HCT116 (cell line): ENCODE measurements around the gene GRK1. TPM values are rescaled to one million over a fixed set of nuclear protein-coding genes. Genes with fewer than 3 reads are reported as not detected.
A peak's percentile ranks its signal among the peaks of the same experiment; 100 is the strongest.

ENCODE experiments used
- ATAC-seq: fragments of 200-7000 bp; cut with Tn5 transposase; 2 replicates; pipeline ENCODE4 v1.9.1; 2020; ENCODE audit warnings: mild to moderate bottlenecking, moderate library complexity
- BruUV-seq: library from RNA; stranded (reverse); fragments of 400-500 nt; replicated peaks from 2 replicates; lab custom pipeline; 2021; lab: Mats Ljungman, UMichigan
- CTCF ChIA-PET: fragments of 300-600 bp; sonication (Branson Sonifier 250); formaldehyde crosslinking; loops from one replicate; lab custom pipeline; 2021; ENCODE audit warnings: antibody characterized with exemption; lab: Charles Lee
- POLR2A ChIA-PET: fragments of 300-600, 350-600 bp; sonication (Branson Sonifier 250); formaldehyde crosslinking; loops from one replicate; lab custom pipeline; 2021; ENCODE audit warnings: antibody characterized with exemption; lab: Charles Lee
- RAD21 ChIA-PET, 2 experiments: fragments of 300-600 bp; sonication (Branson Sonifier 250); formaldehyde crosslinking; loops; one replicate each; lab custom pipeline; 2023; ENCODE audit warnings: low total read pairs in 2 of 2; ENCODE audit not compliant: uncharacterized antibody in 2 of 2, unreplicated experiment in 2 of 2, low non-redundant PET in 1 of 2; lab: Charles Lee
- DNase-seq: peaks from one replicate; pipeline ENCODE4 v3.0.0-alpha.2; 2010; ENCODE audit warnings: low read depth, low spot score
- H2AFZ ChIP-seq: fragments of 200-600 bp; shearing (Covaris generic), sonication (generic); 2 replicates; pipeline ENCODE4 v1.6.1; 2017; ENCODE audit warnings: low read depth, mixed run types, mixed read lengths, antibody characterized with exemption, low read length; ENCODE audit not compliant: poor library complexity, severe bottlenecking
- H3K27ac ChIP-seq: 2 replicates; pipeline ENCODE4 v1.5.1; 2012; ENCODE audit warnings: low read depth, low read length
- H3K27me3 ChIP-seq: fragments of 200-600 bp; sonication (generic); 2 replicates; pipeline ENCODE4 v1.6.1; 2016; ENCODE audit warnings: mixed run types, low read length, mixed read lengths; ENCODE audit not compliant: insufficient read depth
- H3K36me3 ChIP-seq, 2 experiments: fragments of 200-500 bp in 1 of 2; fragments of 200-600 bp in 1 of 2; sonication (Bioruptor generic) in 1 of 2; sonication (generic) in 1 of 2; 2 replicates each; pipeline versions ENCODE4 v1.5.1 to v1.6.1; 2014 to 2016; ENCODE audit warnings: low read length in 2 of 2, inconsistent platforms in 1 of 2, mixed read lengths in 1 of 2, mixed run types in 1 of 2; ENCODE audit not compliant: insufficient read depth in 2 of 2, control insufficient read depth in 1 of 2
- H3K4me1 ChIP-seq, 2 experiments: fragments of 200-600 bp in 1 of 2; sonication (generic) in 1 of 2; 2 replicates each; pipeline versions ENCODE4 v1.5.1 to v1.6.1; 2012 to 2017; ENCODE audit warnings: low read length in 2 of 2, inconsistent platforms in 1 of 2, mild to moderate bottlenecking in 1 of 2, mixed read lengths in 1 of 2, mixed run types in 1 of 2, moderate library complexity in 1 of 2; ENCODE audit not compliant: insufficient read depth in 2 of 2, control insufficient read depth in 1 of 2
- H3K4me2 ChIP-seq: fragments of 200-600 bp; sonication (generic); 2 replicates; pipeline ENCODE4 v1.6.1; 2017; ENCODE audit warnings: mixed run types, low read length, mixed read lengths
- H3K4me3 ChIP-seq, 2 experiments: fragments of 200-600 bp in 1 of 2; sonication (generic) in 1 of 2; replicated peaks in 1 of 2; 2 replicates each; pipeline ENCODE4 v1.5.1; 2011 to 2016; ENCODE audit warnings: low read length in 2 of 2, control low read depth in 1 of 2, low read depth in 1 of 2, mild to moderate bottlenecking in 1 of 2, mixed read lengths in 1 of 2, mixed run types in 1 of 2
- H3K79me2 ChIP-seq: fragments of 200-600 bp; sonication (generic); 2 replicates; pipeline ENCODE4 v1.6.1; 2017; ENCODE audit warnings: mild to moderate bottlenecking, mixed run types, low read length, moderate library complexity, mixed read lengths; ENCODE audit not compliant: insufficient read depth
- H3K9ac ChIP-seq: fragments of 200-600 bp; sonication (generic); 2 replicates; pipeline ENCODE4 v1.6.1; 2016; ENCODE audit warnings: low read length, mixed read lengths
- H3K9me2 ChIP-seq: fragments of 200-600 bp; sonication (generic), shearing (Covaris generic); 2 replicates; pipeline ENCODE4 v1.6.1; 2017; ENCODE audit warnings: mixed run types, mild to moderate bottlenecking, moderate library complexity; ENCODE audit not compliant: insufficient read depth
- H3K9me3 ChIP-seq, 2 experiments: fragments of 200-500 bp in 1 of 2; fragments of 200-600 bp in 1 of 2; sonication (Bioruptor generic) in 1 of 2; sonication (generic) in 1 of 2; 2 replicates each; pipeline ENCODE4 v1.6.1; 2014 to 2017; ENCODE audit warnings: low read length in 2 of 2, mixed read lengths in 2 of 2, inconsistent platforms in 1 of 2, low read depth in 1 of 2, mild to moderate bottlenecking in 1 of 2, mixed run types in 1 of 2, moderate library complexity in 1 of 2; ENCODE audit not compliant: control insufficient read depth in 1 of 2, insufficient read depth in 1 of 2
- H4K20me1 ChIP-seq: fragments of 200-600 bp; sonication (generic), shearing (Covaris generic); 2 replicates; pipeline ENCODE4 v1.6.1; 2017; ENCODE audit warnings: mixed run types, mild to moderate bottlenecking, moderate library complexity; ENCODE audit not compliant: insufficient read depth
- CTCF ChIP-seq, 3 experiments: fragments of 200-600 bp in 1 of 3; sonication (generic) in 1 of 3; IDR thresholded peaks in 2 of 3; conservative IDR thresholded peaks in 1 of 3; 2 replicates each; pipeline ENCODE4 v1.5.1; 2012 to 2017; ENCODE audit warnings: low read depth in 2 of 3, low read length in 2 of 3, antibody characterized with exemption in 1 of 3, borderline replicate concordance in 1 of 3, control low read depth in 1 of 3, mild to moderate bottlenecking in 1 of 3, mixed read lengths in 1 of 3, mixed run types in 1 of 3, moderate library complexity in 1 of 3; ENCODE audit not compliant: insufficient read depth in 1 of 3
- SIN3A ChIP-seq: IDR thresholded peaks from 2 replicates; pipeline ENCODE4 v1.6.1; 2012; ENCODE audit warnings: low read depth
- YY1 ChIP-seq: IDR thresholded peaks from 2 replicates; pipeline ENCODE4 v1.6.1; 2011; ENCODE audit warnings: low read length, low read depth, moderate library complexity, mild to moderate bottlenecking; ENCODE audit not compliant: insufficient replicate concordance; ENCODE audit errors: extremely low read depth
- intact Hi-C: fragments of 100-400 bp; cut with micrococcal nuclease; formaldehyde crosslinking; loops from 2 replicates; pipeline ENCODE4 v1.10.0; 2022
- total RNA-seq: library from RNA; stranded (reverse); gene quantifications from one replicate; pipeline ENCODE4 v1.2.1, GENCODE V29; 2021; ENCODE audit not compliant: unreplicated experiment

The GRK1 gene
- total RNA-seq, 1 experiment from 2014 or later, result not detected

- Histone ChIP-seq H3K4me1 (no peaks in the 10 kb centered on the region), H3K27me3 (no peaks in the 10 kb centered on the region), H3K4me2 (no peak overlapping the region), H4K20me1 (no peaks in the 10 kb centered on the region), H3K9me3 (peaks cover 0 to 5% of the 10 kb centered on the region in 2 experiments; a peak in 2 of 4 replicates), H2AFZ (no peak overlapping the region), H3K27ac (no peak overlapping the region), H3K4me3 (no peak overlapping the region), H3K9me2 (no peaks in the 10 kb centered on the region), H3K36me3 (no peaks in the 10 kb centered on the region), H3K9ac (no peak overlapping the region), H3K79me2 (no peaks in the 10 kb centered on the region)
- intact Hi-C loops, result no loop called here
- ChIA-PET CTCF (no interaction called here), RAD21 (no interaction called here), POLR2A (no interaction called here)
- BruUV-seq, result no TSS peak
- no peak for ATAC-seq
- no peak for TF ChIP-seq YY1
- no peak for DNase-seq
These were observed 63.3 kb downstream of the GRK1 start for GRCh38 chr13:113730258-113730691.

- Histone ChIP-seq H3K9ac (no peak overlapping the region), H3K9me2 (no peaks in the 10 kb centered on the region)
These were observed 63.8 kb downstream of the GRK1 start for GRCh38 chr13:113730831-113731191.

More at GRCh38 chr13:113730831-113731191, 63.8 kb downstream of the GRK1 start:
- Histone ChIP-seq H3K36me3 (no peaks in the 10 kb centered on the region), H3K4me2 (no peak overlapping the region), H3K27ac (no peak overlapping the region), H2AFZ (no peak overlapping the region), H4K20me1 (no peaks in the 10 kb centered on the region), H3K79me2 (no peaks in the 10 kb centered on the region), H3K27me3 (no peaks in the 10 kb centered on the region), H3K9me3 (peaks cover 0 to 5% of the 10 kb centered on the region in 2 experiments; a peak in 2 of 4 replicates), H3K4me3 (no peak overlapping the region), H3K4me1 (no peaks in the 10 kb centered on the region)
- no peak; the same call in 1 of the 2 replicates for ATAC-seq
- BruUV-seq, result no TSS peak
- intact Hi-C loops, result no loop called here
- TF ChIP-seq SIN3A, result no peak
- TF ChIP-seq CTCF (IDR thresholded peaks at IDR 0.05 in 2 of 3, conservative IDR thresholded peaks at IDR 0.05 in 1 of 3; ENCODE audit: borderline replicate concordance in 1 of 3, insufficient read depth in 1 of 3, low read depth in 2 of 3, low read length in 2 of 3), result 0 out of 6 replicates have a peak, but pooled peaks of 1 of the 3 experiments have one; percentile 8
- ChIA-PET RAD21 (no interaction called here), CTCF (no interaction called here), POLR2A (no interaction called here)
- no peak for DNase-seq
